ENCODE measurements around the gene WTAP. TPM values are rescaled to one million over a fixed set of nuclear protein-coding genes. Genes with fewer than 3 reads are reported as not detected.
"Not testable (repeated sequence)": the region's sequence is repeated elsewhere in the genome, so short reads cannot be mapped to it uniquely, and the experiment has no call there.

The WTAP gene
- total RNA-seq, 1 donor from 2014 or later, result 111 TPM

DNA sequence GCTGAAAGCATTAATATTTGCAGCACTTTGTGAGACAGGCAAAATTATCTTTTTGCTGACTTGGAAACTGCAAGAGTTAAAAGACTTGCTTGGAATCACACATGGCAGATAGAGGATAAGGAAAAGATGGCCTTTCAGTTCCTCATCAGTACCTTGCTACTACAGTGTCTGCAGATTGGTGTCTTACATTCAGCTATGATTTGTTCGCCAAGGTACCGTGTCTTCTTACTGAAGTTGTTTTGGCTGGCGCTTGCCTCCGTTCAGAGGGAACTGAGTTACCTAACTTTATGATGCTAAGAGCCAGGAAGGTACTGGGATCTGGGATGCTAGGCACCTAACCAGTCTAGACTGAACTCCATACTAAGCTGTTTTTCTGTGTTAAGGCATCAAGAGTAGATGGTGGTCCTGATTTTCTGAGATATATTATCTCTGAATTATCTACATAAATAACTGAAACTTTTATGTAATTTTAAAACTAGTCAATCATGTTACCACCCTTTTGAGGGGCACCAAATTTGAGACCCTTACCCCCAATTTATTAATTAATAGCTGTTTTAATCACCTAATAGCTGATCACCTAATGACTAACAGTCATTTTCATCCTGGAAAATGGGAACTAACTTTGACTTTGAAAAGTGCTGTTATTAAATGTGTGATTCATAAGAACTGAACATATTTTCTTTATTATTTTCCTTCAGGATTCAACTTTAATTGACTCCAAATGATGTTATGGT lies 2.5 kb downstream of the WTAP start:
- no peak for DNase-seq (ENCODE audit: low spot score)

DNA sequence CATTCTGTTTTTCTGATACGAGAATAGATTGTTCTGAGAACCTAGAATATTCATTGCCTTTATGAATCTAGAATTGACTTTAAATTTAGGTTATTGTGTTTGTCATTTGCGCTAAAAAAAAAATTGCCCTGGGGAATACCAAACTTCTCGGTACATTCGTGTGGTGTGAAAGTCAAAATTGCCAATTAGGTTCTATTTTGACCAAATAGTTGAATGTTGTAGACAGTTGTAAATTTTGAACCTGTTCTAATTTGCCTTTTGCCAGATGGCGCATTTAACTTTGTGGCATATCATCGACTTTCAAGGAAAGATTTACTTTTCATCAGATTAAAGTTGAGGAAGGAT lies 3.0 kb downstream of the WTAP start:
- no peak for DNase-seq (ENCODE audit: low spot score)

DNA sequence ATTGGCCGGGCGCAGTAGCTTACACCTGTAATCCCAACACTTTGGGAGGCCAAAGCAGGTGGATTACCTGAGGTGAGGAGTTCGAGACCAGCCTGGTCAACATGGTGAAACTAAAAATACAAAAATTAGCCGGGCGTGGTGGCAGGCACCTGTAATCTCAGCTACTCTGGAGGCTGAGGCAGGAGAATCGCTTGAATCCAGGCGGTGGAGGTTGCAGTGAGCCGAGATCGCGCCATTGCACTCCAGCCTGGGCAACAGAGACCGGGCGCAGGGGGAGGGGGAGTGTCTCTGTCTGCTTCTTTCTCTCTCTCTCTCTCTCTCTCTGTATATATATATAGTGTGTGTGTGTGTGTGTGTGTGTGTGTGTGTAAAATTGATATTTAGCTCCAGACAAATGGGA lies 5.2 kb downstream of the WTAP start:
- not testable (repeated sequence) for DNase-seq (ENCODE audit: low spot score)

DNA sequence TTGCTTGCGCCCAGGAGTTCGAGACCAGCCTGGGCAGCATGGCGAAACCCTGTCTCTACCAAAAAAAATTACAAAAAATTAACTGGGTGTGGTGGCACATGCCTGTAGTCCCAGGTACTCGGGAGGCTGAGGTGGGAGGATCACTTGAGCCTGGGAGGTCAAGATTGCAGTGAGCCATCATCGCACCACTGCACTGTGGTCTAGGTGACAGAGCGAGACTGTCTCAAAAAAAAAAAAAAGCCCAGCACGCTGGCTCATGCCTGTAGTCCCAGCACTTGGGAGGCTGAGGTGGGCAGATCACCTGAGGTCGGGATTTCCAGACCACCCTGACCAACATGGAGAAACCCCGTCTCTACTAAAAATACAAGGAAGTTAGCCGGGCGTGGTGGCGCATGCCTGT lies 6.1 kb downstream of the WTAP start:
- DNase-seq (ENCODE audit: low spot score), result not testable (repeated sequence)

DNA sequence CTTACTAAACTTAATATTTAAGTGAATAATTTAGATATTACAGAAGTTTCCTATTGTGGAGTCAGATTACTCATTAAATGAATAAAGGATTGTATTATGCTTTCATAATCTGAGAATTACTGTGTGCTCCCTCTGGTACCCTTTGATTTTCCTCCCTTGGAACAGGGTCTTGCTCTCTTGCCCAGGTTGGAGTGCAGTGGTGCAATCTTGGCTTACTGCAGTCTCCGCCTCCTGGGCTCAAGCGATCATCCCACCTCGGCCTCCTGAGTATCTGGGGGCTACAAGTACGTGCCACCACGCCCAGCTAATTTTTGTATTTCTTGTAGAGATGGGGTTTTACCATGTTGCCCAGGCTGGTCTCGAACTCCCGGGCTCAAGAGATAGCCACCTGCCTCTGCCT lies 9.6 kb downstream of the WTAP start:
- DNase-seq (ENCODE audit: low spot score), result no peak

DNA sequence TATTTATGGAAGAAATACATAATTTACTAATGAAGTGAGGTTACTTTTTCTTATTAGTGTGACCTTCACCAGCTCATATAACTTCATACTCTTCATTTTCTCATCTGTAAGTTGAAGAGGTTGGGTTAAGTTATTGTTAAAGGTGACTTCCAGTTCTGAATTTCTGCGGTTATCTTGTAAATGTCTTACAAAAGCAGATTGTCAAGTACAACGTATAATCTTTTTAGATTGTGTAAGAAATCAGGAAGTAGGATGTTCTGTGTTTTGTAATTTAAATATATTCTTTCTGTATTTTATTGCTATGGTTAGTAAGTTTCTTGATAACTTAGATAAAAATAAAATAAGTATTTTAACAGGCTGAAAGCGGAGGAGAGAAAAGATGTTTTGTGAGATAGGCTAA lies 12.0 kb downstream of the WTAP start:
- no peak for DNase-seq (ENCODE audit: low spot score)

DNA sequence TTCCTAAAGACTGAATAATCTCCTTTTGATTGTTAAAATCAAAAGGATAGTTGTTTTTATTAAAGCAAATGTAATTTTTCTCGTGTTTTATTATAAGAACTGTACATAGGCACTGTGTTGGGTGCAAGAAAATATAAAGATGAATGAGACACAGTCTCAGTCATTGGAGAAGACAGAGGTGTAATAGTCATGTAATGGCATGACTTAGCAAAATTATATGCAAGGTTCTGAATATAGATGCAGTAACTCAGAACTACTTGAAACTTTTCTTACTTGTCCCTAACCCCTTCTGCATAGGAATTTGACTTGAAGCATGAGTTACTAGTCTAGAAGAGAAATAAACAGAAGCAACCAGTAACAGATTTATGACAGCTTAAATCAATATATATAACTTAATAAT lies 14.9 kb downstream of the WTAP start:
- DNase-seq (ENCODE audit: low spot score), result no peak

DNA sequence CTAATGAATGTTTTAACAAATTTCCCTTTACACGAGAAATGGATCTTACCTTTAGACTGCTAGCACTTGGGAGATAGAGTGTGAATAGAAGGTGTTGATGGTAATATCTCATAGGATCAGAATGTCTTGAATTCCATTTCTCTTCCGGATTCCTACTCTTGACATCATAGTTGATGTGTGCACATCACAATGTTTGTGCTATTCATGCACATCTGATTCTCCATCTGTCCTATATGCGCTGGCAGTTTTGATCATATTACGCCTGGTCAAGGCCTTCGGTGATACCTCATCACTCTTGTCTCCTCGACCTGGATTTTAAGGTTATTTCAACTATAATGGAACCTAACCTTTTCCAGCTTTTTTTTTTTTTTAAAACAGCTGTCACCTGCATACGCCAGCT lies 17.8 kb downstream of the WTAP start:
- no peak for DNase-seq (ENCODE audit: low spot score)

DNA sequence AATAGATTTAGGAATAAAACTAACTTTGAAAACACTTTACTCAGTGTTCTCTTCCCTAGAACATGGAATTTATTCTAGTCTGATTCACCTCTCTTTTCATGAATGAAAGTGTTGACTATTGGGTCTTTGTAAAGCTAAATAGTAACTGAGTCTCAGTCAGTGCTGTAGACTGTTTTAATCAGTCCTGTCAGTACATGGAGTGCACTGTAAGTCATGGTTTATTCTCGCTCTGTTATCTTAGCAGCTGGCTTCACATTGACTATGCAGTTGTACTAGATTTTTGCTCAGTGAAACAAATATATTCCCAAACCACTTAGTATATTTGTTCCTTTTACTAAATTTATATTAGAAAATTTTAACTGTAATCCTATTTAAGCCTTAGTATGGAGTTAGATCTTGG lies 19.5 kb downstream of the WTAP start:
- no peak for DNase-seq (ENCODE audit: low spot score)

DNA sequence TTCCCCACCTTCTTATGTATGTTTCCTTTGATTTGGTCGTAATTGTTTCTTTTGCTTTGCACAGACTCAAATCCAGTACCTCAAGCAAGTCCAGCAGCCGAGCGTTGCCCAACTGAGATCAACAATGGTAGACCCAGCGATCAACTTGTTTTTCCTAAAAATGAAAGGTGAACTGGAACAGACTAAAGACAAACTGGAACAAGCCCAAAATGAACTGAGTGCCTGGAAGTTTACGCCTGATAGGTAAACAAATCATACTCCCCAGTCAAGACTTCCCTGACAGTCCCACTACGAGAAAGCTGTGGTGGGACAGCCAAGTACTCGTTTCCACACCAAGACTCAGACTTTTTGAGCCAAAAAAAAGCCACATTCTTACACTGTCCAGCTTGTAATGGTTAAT lies 20.8 kb downstream of the WTAP start:
- not testable (repeated sequence) for DNase-seq (ENCODE audit: low spot score)

DNA sequence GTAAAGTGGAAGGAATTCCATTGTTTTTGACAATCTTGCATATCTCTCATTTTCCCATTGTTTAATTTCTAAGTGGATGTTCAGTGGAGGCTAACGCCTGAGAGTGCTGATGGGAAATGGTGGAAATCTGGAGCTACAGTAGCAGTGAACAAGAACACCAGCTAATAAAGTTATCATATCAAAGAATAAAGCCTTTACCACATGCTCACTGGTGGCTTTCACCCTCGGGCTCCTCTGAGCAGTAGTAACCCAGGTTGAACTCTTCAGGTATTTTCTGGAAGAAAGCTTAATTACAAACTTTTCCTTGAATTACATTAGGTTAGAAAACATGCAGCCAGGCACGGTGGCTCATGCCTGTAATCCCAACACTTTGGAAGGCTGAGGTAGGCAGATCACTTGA lies 24.1 kb downstream of the WTAP start:
- DNase-seq (ENCODE audit: low spot score), result no peak

DNA sequence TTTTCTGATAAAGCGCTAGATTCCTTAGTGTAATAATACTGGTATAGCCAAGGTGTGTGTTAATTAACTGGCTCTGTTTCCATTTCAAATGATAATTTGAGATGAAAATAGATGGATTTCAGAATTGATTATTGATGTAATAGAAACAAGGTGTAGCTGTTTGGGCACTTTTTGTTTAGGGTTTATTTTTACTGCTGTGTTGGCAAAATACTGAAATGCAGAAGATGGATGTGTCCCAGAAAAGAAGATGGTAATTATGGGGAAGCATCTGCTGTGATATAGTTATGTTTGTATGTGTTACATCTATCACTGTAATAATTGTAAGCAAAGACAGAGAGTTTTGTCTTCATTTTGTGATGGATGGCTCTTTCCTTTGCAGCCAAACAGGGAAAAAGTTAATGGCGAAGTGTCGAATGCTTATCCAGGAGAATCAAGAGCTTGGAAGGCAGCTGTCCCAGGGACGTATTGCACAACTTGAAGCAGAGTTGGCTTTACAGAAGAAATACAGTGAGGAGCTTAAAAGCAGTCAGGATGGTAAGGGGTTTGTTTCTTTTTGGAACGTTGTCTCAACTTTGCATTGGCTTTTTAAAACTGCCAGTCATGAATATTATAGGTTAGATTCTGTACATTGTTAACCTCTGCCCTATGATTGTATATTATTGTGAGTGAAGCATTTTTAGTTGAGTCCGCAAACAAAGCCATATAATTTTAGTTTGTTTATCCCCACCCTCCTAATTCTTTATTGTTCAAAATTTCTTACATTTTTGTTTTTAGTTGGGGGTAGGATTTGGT lies 26.0 kb downstream of the WTAP start:
- DNase-seq (ENCODE audit: low spot score), result no peak

DNA sequence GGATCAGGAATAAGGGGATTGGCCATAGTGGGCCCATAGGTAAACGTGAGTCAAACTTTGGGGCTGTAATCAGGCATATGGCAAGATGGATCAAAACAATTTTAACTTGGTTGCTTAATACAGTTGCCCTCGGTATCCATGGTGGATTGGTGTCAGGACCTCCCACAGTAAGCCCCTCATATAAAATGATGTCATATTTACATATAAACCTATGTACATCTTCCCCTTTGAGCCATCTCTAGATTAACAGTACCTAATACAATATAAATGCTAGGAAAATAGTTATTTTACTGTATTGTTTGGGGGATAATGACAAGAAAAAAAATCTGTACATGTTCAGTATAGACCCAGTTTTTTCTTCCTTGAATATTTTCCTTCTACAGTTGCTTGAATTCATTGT lies 27.1 kb downstream of the WTAP start:
- DNase-seq (ENCODE audit: low spot score), result no peak

DNA sequence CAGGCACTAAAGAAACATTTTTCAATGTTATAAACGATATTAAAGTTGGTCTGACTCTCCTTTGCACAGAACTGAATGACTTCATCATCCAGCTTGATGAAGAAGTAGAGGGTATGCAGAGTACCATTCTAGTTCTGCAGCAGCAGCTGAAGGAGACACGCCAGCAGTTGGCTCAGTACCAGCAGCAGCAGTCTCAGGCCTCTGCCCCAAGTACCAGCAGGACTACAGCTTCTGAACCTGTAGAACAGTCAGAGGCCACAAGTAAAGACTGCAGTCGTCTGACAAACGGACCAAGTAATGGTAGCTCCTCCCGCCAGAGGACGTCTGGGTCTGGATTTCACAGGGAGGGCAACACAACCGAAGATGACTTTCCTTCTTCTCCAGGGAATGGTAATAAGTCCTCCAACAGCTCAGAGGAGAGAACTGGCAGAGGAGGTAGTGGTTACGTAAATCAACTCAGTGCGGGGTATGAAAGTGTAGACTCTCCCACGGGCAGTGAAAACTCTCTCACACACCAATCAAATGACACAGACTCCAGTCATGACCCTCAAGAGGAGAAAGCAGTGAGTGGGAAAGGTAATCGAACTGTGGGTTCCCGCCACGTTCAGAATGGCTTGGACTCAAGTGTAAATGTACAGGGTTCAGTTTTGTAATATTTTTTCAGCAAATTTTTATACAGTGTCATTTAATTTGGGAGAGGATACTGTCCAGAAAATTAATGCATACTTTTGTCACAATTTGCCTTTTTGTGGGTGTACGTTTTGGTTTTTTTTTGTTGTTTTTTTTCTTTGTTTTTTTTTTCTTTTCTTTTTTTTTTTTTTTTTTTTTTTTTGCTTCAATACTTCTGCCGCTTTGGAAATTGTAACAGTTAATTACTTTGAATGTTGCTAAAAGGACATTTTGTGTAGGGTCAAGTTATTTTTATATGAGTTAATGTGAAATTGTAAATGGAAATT lies 27.9 kb downstream of the WTAP start:
- DNase-seq (ENCODE audit: low spot score), result no peak

DNA sequence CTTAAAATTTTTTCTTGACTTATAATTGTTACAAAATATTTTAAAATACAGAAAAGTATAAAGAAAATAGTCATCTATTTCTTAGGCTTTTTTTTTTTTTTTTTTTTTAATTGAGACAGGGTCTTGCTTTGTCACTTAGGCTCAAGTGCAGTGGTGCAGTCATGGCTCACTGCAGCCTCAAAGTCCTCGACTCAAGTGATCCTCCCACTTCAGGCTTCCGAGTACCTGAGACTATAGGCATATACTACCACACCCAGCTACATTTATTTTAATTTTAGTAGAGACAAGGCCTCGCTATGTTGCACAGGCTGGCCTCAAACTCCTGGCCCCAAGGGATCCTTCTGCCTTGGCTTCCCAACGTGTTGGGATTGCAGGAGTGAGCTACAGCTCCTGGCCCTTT lies 29.2 kb downstream of the WTAP start:
- DNase-seq (ENCODE audit: low spot score), result no peak

DNA sequence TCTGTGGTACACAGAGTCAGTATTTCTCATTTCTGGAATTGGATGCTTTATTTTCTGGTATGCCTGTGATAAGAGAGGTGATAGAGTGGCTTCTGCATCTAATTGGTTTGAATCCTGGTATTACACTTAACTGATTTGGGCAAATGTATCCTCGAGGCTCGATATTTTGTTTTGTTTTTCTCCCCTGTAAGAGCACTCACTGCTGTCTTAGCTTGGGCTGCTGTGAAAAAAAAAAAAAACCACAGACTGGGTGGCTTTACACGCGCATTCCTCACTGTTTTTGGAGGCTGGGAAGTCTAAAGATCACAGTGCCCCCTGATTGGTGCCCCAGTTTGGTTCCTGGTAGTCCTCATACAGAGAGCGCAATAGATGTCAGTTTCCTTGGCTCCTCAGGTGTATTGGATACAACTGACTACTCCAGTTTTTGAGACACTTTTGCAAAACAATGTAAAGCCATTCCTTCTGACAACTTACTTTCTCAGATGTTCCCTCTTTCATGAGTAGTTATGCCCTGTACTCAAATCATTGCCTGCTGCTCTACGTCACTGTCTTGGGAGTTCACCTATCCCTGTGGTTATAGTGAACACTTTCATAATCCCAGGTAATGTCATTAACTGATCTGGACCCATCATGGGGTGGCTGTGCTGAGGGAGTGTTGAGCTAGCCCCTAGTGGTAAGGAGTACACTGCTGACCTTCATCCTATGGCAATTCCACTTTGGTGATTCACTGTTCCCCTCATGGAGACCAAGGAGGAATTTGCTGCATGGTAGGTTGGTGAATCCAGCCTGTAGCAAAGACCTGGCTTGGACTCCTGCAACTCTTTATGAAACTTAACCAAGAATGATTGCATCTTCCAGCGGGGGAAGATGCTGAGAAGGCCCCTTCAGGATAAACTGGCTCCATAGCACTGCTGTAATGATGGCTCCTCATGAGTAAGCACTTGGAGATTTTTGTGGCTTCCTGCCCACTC lies 31.0 kb downstream of the WTAP start:
- no peak for DNase-seq (ENCODE audit: low spot score)

DNA sequence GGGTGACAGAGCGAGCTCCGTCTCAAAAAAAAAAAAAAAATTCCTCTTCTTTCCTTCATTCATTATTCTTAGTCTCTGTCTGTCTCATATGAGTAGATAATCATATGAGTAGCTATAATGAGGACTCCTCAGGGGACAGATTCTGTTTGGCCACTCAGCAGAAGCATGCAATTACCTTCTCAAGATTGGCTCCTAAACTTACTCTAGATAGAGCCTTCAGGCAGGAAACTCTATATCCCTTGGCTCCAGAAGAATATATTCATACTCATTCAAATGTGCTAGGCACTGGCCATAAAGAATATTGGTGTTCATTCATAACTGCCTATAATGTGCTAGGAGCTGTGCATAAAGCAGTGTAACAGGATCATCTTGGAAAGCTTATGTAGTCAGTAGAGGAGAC lies 32.3 kb downstream of the WTAP start:
- no peak for DNase-seq (ENCODE audit: low spot score)

DNA sequence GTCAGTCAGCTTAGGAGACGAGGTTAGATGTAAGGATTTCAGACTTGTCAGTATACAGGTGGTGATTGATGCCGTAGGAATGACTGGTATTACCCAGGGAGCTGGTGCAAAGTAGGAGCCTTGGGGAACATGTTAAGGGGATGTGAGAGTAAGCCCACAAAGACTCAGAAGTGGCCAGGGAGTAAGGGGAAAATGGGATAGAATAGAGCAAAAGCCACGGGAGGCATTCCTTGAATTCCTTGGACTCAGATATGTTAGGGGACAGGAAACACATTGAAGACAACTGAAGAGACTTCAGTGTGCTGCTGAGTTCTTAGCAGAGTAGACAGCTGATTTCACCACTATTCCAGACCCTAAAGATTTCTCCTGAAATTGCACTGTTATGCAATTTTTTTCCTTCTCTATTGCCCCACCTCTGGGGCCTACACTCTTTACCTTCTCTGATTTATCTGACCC lies 33.3 kb downstream of the WTAP start:
- DNase-seq (ENCODE audit: low spot score), result no peak

DNA sequence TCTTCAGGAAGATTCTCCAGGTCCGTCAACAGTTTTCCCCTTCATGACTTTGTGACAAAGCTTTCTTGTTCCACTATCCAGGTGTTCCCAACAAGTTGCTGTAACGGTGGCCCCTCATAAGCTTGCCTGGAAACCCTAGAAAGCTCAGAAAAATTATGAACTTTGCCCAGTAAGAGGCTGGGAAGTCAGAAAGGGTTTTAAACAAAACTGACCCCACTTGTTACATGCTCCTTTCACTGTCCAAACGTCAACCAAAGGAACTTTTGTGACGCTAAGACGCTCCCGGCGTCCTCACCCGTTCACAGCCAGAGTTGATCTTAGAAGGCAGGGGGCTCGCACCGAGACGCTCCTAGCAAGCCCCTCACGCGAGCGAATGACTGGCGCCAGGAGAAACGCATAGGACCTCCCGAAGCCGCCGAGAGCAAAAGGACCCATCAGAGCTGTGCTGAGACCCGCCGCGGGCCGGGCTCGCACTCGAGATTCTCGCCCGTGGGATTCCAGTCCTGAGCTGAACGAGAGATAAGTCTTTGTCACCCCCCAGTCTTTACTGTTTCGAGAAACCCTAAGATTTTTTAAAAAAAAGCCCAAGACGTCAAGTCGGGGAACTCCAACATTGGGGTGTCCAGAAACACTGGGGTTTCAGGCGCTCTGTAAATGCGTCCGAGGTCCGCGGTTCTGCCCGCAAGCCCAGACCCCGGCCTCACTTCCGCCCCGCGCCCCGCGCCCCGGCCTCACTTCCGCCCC lies 34.0 kb downstream of the WTAP start:
- no peak for DNase-seq (ENCODE audit: low spot score)

Measured in ureter (tissue), 1 donor.